Gastroesophageal sphincter (tissue), 3 donors: Measurements from ENCODE around the gene PTF1A.

Experiments
- EP300 ChIP-seq: sonication (generic); formaldehyde crosslinking; IDR thresholded peaks from one replicate; pipeline ENCODE4 v1.6.1; 2017; ENCODE audit warnings: antibody characterized with exemption, mild to moderate bottlenecking
- POLR2A ChIP-seq, 2 donors: fragments of 450-650 bp; IDR thresholded peaks; one replicate each; pipeline ENCODE4 v1.6.1; 2017; ENCODE audit warnings: antibody characterized with exemption in 2 of 2, mild to moderate bottlenecking in 2 of 2, moderate library complexity in 1 of 2
- POLR2AphosphoS5 ChIP-seq: sonication (generic); formaldehyde crosslinking; IDR thresholded peaks from one replicate; pipeline ENCODE4 v1.6.1; 2017; ENCODE audit warnings: antibody characterized with exemption
- TF ChIP-seq, protein P1 (sequence below), 4 experiments: fragments of 200-600 bp in 2 of 4; fragments of 450-650 bp in 2 of 4; sonication (generic) in 1 of 4; IDR thresholded peaks; one replicate each; pipeline ENCODE4 v1.5.1; 2017 to 2019; ENCODE audit warnings: antibody characterized with exemption in 4 of 4, mild to moderate bottlenecking in 2 of 4, moderate library complexity in 2 of 4

DNA sequence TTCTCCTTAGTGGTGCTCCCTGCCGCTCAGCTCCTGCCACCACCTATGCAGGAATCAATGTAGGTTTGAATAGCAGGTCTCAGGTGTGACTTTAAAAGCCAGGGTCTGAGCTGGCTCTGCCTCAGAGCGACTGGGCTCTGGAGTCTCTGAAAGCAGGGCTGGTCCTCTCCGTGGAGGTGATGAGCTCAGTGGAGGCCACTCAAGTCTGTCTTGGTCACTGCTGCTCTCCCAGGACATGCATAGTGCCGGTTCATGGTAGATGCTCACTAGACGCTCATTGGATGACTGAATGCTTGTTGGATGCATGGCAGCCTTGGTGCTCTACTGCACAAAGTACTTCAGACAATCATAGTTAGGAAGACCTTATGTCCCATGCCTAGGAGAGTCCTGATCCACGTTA lies 45.1 kb upstream of the PTF1A start:
- TF ChIP-seq, protein P1, sequence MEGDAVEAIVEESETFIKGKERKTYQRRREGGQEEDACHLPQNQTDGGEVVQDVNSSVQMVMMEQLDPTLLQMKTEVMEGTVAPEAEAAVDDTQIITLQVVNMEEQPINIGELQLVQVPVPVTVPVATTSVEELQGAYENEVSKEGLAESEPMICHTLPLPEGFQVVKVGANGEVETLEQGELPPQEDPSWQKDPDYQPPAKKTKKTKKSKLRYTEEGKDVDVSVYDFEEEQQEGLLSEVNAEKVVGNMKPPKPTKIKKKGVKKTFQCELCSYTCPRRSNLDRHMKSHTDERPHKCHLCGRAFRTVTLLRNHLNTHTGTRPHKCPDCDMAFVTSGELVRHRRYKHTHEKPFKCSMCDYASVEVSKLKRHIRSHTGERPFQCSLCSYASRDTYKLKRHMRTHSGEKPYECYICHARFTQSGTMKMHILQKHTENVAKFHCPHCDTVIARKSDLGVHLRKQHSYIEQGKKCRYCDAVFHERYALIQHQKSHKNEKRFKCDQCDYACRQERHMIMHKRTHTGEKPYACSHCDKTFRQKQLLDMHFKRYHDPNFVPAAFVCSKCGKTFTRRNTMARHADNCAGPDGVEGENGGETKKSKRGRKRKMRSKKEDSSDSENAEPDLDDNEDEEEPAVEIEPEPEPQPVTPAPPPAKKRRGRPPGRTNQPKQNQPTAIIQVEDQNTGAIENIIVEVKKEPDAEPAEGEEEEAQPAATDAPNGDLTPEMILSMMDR (IDR thresholded peaks at IDR 0.05), result no peak
- TF ChIP-seq POLR2A (IDR thresholded peaks at IDR 0.05), result no peak
- TF ChIP-seq EP300, result no peak
- no peak for TF ChIP-seq POLR2AphosphoS5
